Measurements from ENCODE around the gene ABHD2.
"Not testable (repeated sequence)": the region's sequence is repeated elsewhere in the genome, so short reads cannot be mapped to it uniquely, and the experiment has no call there.

Gene ABHD2

GRCh38 chr15:89137926-89138325 is 49.7 kb downstream of the ABHD2 start:
- DNase-seq (ENCODE audit: low read depth in 2 of 2), result no peak

- no peak for DNase-seq (ENCODE audit: low read depth in 2 of 2)
Observed at GRCh38 chr15:89138999-89139612, 50.9 kb downstream of the ABHD2 start.

DNA sequence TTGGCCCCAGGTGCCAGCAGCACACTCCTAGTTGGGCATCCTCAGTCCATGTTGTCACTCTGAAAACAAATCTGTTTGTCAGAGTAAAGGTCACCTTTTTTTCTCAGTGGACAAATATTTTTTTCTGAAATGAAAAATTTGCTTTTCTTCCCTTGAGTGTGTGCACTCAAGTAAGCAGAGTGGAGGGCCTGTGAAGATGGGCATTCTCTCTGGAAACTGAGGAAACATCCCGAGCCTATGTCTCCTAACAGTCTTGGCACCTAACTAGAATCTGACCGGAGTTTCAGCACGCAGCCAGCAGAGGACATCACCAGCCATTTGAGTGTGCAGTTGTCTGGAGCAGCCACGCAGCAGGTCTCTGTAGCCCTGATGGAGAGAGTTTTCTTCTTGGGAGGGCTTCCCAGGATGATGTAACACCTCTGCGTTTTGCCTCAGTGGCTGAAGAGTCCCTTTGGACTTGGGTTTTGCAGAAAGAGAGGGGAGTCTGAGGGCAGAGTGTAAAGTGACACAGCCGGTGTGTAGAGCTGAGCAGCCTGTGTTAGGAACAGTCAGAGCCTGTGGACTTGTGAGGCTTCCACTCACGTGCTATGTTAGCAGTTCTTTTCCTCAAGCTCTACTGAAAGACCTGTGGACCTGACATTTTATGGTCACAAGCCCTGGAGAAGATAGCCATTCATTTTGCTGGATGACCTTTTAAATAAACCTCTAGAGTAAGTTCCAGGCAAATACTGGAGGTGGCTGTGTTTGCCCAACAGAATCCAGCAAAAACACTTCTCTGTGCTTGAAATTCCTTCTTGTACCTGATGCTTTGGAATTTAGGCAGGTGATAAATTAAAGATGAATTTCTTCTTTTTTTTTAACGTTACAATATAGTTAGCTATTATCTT is 51.6 kb downstream of the ABHD2 start:
- no peak for DNase-seq (ENCODE audit: low read depth in 2 of 2)

DNA sequence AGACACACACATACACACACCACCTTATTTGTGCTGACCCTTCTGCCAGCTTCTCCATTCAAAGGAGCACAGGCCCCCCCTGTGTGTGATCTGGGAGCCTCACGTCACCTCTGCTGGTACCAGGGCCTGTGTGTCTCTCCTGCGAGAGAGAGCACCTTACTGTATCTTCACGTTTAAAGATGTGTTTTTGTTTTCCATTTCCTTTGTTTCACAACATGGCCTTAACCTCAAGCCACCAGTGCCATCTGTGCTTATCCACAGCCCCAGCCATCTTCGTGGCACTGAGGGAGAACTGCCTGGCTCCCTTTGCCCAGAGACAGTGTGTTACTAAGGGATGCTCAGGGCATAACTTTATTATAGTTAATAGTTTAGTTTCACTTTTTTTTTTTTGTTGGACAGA is 52.3 kb downstream of the ABHD2 start:
- DNase-seq (ENCODE audit: low read depth in 2 of 2), result no peak

- DNase-seq (ENCODE audit: low read depth in 2 of 2), result not testable (repeated sequence)
Observed at GRCh38 chr15:89141159-89141558, 52.9 kb downstream of the ABHD2 start.

GRCh38 chr15:89141885-89142284 is 53.6 kb downstream of the ABHD2 start:
- DNase-seq (ENCODE audit: low read depth in 2 of 2), result no peak

DNA sequence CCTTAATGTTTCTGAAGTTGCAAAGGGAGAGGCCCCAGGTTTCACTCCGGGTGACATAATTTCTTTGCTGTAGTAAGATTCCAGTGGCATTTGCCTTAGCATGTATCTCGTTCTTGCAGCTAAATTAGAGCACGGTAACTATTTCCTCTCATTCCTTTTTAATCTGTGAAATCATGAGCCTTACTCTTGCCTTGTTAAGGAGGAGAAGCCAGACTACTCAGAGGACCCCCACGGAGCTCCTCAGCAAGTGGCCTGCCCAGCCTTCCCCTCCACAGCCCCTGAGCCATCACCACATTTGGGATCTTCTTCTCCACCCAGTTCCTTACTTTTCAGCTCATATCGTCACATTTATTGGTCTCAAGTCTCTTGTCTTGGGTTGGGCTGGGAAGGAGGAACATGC is 54.2 kb downstream of the ABHD2 start:
- DNase-seq (ENCODE audit: low read depth in 2 of 2), result no peak

GRCh38 chr15:89143503-89144162 is 55.4 kb downstream of the ABHD2 start:
- no peak for DNase-seq (ENCODE audit: low read depth in 2 of 2)

- DNase-seq (ENCODE audit: low read depth in 2 of 2), result no peak
Observed at GRCh38 chr15:89144491-89144890, 56.2 kb downstream of the ABHD2 start.

DNA sequence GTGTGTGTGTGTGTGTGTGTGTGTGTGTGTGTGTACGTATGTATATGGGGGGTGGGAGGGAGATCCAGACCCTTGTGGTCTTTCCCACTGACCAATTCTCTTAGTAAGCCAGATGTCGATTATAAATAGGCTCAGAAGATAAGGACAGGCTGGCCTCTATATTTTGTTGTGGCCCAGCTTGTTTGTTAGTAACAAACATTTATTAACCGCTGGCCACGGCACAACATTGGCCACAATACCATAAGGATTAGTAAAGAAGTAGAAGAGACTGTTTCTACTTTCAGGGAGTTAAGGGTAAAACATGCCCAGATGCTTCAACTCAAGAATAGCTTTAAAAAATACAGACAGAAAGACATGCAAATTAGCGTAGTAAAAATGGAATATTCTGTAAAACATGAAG is 58.1 kb downstream of the ABHD2 start:
- DNase-seq (ENCODE audit: low read depth in 2 of 2), result no peak

DNA sequence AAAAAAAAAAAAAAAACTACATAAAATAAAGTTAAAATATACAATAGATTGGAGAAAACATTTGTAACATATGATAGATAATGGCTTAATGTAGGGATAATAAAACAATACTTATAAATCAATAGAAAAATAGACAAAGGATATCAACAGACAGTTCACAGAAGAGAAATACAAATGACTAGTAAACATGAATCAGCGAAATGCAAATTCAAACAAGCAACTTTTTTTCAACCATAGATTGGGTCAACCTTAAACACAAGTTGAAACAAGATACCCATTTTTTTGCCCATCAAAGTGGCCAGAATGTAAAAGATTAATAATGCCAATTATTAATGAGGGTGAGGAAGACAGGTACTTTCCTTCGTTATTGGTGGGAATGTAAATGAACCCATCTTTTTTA is 59.9 kb downstream of the ABHD2 start:
- DNase-seq (ENCODE audit: low read depth in 2 of 2), result no peak

GRCh38 chr15:89149501-89150101 is 61.3 kb downstream of the ABHD2 start:
- DNase-seq (ENCODE audit: low read depth in 2 of 2), result no peak

GRCh38 chr15:89150287-89150686 is 62.0 kb downstream of the ABHD2 start:
- DNase-seq (ENCODE audit: low read depth in 2 of 2), result no peak

- no peak for DNase-seq (ENCODE audit: low read depth in 2 of 2)
Observed at GRCh38 chr15:89150762-89151664, 62.8 kb downstream of the ABHD2 start.

DNA sequence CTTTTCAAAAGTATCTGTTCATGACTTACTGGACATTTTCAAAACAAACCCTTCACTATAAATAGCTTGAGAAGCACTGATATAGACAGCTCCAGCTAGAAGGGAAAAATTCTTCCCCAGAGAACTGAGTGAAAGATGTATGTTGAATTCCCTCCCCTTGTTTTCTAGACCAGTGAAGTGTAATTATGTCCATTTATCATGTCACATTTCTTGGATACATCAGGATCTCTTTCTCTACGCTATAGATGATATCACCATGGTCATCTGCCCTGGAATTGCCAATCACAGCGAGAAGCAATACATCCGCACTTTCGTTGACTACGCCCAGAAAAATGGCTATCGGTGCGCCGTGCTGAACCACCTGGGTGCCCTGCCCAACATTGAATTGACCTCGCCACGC is 66.9 kb downstream of the ABHD2 start:
- DNase-seq (ENCODE audit: low read depth in 2 of 2), result no peak

DNA sequence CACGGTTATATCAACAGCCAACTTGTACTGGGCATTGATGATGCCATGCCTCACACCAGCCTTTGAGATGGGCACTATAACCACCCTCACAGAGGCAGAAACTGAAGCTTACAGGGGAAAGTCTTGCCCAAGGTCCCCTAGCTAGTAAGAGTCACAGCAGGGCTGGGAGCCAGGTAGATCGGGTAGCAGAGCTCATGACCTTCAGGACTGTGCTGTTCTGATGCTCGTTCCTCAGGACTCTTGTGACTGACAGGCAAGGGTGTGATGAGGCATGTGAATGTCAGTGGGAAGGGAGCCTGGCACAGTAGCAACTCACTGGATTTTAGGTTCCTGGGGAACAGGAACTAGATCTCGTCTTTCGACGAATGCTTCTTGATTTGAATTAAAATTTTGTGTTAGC is 67.4 kb downstream of the ABHD2 start:
- DNase-seq (ENCODE audit: low read depth in 2 of 2), result no peak

GRCh38 chr15:89157061-89157460 is 68.8 kb downstream of the ABHD2 start:
- DNase-seq (ENCODE audit: low read depth in 2 of 2), result no peak

- no peak for DNase-seq (ENCODE audit: low read depth in 2 of 2)
Observed at GRCh38 chr15:89157918-89158564, 69.8 kb downstream of the ABHD2 start.

DNA sequence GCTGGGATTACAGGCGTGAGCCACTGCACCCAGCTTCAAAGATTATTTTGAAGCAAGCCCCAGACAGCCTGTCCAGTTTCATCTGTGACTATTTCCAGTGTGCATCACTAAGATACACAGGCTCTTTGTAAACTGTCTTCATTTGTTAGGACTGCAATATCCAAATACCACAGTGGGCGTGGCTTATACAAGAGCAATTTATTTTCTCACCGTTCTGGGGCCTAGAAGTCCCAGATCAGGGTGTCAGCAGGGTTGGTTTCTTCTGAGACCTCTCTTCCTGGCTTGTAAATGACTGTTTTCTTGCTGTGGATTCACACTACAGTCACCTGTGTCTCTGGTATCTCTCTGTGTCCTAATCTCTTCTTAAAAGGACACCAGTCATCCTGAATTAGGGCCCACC is 73.4 kb downstream of the ABHD2 start:
- DNase-seq (ENCODE audit: low read depth in 2 of 2), result no peak

GRCh38 chr15:89163271-89164055 is 75.2 kb downstream of the ABHD2 start:
- no peak for DNase-seq (ENCODE audit: low read depth in 2 of 2)

Data from stimulated activated CD8-positive, alpha-beta memory T cell treated with anti-CD3 and anti-CD28 coated beads, Interleukin-7, amount 100 ng/mL, for 1 hour (primary cell).